Measurements from ENCODE around the gene DIRAS2.

GRCh38 chr9:90569511-90569910 is 73.1 kb downstream of the DIRAS2 start:
- TF ChIP-seq CTCF (IDR thresholded peaks at IDR 0.05) (no peak), POLR2A (IDR thresholded peaks at IDR 0.05) (no peak)

All from stomach (tissue), 4 donors.